Amniotic stem cell (primary cell): ENCODE results near the gene PLIN4.
"Not testable (repeated sequence)": the region's sequence is repeated elsewhere in the genome, so short reads cannot be mapped to it uniquely, and the experiment has no call there.

Experiments used
- DNase-seq: peaks from one replicate; lab custom pipeline; 2025; lab: John Stamatoyannopoulos, UW

PLIN4 gene, protein sequence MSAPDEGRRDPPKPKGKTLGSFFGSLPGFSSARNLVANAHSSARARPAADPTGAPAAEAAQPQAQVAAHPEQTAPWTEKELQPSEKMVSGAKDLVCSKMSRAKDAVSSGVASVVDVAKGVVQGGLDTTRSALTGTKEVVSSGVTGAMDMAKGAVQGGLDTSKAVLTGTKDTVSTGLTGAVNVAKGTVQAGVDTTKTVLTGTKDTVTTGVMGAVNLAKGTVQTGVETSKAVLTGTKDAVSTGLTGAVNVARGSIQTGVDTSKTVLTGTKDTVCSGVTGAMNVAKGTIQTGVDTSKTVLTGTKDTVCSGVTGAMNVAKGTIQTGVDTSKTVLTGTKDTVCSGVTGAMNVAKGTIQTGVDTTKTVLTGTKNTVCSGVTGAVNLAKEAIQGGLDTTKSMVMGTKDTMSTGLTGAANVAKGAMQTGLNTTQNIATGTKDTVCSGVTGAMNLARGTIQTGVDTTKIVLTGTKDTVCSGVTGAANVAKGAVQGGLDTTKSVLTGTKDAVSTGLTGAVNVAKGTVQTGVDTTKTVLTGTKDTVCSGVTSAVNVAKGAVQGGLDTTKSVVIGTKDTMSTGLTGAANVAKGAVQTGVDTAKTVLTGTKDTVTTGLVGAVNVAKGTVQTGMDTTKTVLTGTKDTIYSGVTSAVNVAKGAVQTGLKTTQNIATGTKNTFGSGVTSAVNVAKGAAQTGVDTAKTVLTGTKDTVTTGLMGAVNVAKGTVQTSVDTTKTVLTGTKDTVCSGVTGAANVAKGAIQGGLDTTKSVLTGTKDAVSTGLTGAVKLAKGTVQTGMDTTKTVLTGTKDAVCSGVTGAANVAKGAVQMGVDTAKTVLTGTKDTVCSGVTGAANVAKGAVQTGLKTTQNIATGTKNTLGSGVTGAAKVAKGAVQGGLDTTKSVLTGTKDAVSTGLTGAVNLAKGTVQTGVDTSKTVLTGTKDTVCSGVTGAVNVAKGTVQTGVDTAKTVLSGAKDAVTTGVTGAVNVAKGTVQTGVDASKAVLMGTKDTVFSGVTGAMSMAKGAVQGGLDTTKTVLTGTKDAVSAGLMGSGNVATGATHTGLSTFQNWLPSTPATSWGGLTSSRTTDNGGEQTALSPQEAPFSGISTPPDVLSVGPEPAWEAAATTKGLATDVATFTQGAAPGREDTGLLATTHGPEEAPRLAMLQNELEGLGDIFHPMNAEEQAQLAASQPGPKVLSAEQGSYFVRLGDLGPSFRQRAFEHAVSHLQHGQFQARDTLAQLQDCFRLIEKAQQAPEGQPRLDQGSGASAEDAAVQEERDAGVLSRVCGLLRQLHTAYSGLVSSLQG (N-terminal part only)

DNA sequence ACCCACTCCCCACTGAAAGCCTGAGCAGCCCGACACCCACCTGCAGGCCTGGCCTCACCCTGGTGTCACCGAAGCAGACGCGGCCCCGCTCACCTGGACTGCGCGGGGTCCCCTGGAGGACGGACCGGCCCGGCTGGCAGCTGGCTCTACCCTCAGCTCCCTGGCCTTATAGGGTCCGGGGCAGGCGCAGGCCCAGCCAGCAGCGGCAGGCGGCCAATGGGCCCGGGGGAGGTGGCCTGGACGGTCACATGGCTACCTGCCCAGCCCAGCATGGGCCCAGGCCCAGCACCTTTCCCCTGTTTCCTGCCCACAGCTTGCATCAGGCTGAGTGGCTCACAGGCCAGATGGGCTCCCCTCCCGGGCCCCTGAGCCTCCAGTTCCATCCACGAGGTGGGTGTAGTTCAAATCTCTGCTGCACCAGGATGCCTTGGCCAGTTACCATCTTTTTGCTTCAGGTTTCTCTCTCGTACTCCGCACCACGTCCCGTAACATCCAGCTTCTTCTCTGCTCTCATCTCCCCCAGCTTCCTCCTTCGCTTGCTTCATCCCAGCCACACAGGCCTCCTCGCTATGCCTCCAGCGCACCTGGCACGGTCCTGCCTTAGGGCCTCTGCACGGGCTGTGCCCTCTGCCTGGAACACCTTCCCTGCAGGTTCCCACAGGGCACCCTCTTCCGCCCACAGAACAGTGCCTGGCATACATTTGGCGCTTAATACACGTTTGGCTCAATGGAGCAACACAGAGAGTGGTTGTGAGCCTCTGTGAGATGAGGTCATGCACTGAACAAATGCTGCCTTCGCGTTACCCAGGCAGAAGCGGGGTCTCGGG is at the start of gene PLIN4:
PLIN4 (minus strand) TSS at position 142 of the 827 bp plus-strand sequence. CDS start 214 bp downstream, outside the sequence.
- DNase-seq, result no peak

DNA sequence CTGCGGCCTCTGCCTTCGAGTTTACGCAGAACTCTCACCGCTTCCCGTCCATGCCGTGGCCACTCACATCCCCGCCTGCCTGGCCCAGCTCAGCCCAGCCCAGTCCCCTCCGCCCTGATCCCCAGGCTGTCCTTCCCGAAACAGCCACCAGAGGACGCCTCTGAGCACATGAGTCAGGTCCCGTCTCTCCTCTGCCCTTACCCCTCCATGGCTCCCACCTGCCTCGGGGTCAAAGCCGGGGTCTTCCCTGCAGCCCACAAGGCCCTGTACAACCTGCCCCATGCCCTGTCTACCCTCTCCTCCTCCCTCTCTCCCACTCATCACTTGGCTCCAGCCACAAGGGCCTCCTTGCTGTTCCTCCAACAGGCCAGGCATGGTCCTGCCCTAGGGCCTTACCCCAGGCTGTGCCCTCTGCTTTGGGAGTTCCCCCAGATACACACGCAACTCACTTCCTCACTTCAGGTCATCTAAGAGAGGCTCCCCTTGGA is 49.3 kb upstream of the PLIN4 start:
- no peak for DNase-seq

DNA sequence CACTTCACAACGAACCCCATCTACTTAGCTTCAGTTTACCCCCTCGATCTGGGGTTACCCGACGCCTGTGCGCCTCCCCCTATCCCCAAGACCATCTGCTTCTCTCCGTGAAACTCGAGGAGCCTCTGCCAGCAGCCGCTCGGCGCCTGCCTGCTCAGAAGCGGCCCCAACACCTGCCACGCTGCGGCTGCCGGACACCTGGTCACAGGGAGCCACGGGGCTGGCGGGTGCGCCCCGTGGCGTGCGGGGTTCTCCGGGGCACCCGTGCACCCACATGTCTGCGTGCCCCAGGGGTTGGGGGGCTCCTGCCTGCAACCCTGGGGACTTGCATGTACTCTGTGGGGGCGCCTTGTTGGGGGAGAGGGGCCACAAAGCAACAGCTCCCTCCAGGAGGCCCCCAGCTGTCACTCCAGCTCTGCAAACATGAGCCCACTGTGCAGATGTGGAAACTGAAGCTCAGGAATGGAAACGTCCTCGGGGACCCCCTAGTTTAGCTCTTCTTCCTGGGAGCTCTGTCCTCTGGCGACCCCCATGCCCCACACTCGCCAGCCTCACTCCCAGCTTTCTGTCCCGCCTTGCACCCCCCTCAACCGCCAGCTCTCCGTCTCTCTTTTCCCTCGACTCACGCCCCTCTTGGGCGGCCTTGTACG is 48.2 kb upstream of the PLIN4 start:
- no peak for DNase-seq

DNA sequence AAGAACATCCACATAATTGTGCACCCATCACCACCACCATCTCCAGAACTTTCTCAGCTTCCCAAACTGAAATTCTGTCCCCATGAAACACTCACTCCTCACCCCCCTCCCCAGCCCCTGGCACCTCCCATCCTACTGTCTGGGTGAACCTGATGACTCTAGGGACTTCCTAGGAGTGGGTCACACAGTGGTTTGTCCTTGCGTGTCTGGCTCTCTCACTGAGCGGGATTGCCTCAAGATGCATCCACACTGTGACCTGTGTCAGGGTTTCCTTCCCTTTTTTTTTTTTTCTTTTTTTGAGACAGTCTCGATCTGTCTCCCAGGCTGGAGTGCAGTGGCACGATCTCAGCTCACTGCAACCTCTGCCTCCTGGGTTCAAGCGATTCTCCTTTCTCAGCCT is 45.3 kb upstream of the PLIN4 start:
- DNase-seq, result not testable (repeated sequence)

DNA sequence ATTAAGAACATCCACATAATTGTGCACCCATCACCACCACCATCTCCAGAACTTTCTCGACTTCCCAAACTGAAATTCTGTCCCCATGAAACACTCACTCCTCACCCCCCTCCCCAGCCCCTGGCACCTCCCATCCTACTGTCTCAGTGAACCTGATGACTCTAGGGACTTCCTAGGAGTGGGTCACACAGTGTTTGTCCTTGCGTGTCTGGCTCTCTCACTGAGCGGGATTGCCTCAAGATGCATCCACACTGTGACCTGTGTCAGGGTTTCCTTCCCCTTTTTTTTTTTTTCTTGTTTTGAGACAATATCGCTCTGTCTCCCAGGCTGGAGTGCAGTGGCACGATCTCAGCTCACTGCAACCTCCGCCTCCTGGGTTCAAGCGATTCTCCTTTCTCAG is 43.8 kb upstream of the PLIN4 start:
- DNase-seq, result not testable (repeated sequence)

DNA sequence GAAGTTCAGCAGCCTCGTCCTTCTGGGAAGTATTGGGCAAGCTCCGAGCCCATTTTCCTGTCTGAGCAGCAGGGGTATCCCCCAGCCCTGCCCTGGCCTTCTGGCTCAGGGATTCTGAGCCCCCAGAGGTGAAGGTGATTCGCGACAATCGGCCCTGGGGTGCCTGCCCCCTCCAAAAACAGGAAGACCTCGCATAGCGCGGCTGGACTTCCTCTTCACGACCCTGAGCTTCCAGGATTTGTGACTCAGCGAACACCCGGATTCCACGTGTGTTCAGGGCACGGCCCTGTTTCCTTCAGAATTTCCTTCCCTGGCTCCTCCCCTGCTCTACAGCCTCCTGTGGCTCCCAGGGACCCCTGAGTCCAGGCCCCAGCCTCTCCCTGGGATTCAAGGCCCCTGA is 41.3 kb upstream of the PLIN4 start, which contains the start of gene SEMA6B:
SEMA6B (minus strand) TSS at position 116 of the 400 bp plus-strand sequence. CDS start 1,227 bp downstream, outside the sequence.
- no peak for DNase-seq

DNA sequence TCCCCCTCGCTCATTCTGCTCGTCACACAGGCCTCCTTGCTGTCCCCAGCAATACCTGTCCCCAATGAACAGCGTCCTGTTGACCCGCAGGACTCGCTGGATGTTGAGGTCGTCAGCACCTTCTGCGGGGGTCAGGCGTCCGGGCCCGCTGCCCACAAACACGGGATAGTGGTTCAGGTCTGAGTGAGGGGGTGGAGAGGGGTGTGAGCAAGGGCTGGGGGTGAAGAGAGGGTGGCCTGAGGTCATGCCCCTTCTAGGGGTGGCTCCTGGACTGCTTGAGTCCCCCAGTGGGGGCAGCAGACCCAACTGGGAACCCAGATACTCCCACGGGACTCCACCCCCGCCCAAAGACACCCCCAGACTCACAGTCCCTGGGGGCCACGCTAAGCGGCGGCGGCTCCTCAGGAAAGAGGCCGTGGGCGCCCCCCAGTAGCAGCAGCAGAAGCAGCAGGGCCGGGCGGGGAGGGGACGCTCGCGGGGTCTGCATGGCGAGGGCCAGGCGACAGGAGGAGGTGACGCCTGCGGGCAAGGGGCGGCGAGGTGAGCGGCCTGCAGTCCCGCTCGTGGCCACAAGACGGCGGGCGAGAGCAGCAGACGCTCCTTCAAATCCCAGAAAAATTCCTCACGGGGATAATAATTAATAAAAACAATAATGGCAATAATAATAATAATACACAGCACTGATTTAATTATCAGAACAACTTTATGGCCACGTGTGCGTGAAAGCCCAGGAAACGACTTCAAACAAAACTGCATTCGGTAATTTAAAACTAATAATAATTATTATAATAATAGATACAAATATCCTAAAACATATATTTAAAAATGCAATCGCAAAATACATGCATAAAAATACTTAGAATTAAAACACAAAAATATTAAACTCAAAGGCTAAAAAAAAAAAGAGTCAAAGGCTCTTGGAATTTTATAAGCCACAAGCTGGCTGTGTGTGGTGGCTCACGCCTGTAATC is 40.0 kb upstream of the PLIN4 start:
- DNase-seq, result no peak

DNA sequence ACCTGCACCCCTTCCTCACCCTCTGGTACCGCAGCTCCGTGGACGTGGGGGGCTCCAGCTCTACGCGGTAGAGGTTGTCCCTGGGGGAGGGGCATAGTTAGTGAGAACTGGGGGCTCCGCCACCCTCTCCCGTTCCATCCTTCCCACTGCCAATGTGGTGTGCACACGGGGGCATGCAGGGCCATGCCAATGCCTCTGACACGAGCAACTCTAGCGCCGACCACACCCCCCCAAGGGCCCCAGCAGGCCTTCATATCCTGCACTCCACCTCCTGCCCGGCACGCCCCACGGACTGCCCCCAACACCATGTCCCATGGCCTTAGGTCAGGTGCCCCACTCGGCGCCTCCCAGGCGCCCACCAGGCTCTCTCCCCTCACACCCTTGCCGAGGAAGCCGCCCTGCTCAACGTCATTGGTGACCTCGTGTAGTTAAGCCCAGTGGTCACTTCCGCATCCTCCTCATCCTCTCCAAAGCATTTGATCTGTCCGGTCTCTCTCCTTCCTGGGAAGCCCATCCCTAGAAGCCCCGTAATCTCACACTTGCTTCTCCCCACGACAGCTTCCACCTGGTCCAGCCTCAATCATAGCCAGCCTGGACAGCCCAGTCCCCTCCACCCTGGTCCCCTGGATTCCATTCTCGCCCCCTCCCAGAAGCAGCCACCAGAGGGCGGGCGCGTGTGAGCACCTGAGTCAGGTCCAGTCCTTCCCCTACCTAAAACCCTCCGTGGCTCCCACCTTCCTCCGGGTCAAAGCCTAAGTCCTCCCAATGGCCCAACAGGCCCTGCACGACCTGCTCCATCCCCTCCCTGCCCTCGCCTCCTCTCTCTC is 39.1 kb upstream of the PLIN4 start:
- DNase-seq, result no peak

DNA sequence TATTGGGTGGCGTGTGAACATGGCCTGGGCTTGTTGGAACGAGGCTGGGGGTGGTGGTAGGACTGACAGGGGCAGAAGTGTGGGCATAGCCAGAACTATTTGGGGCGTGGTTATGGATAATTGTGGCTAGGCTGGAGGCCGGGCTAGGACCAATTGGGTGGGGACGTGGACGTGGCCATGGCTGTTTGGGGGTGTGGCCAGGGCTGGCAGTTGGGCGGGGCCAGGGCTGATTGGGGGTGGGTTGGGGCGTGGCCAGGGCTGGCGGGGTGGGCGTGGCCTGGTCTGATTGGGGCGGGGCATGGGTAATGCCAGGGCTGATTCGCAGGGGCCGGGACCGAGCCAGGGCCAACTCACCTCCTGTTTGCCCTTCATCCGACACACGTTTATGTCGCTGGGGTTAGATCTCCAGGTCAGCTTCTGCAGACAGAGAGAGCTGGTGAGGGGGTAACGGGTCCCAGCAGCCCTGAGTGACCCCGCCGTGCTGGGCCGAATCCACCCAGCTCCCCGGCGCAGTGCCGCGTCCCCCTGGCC is 38.4 kb upstream of the PLIN4 start:
- DNase-seq, result no peak

DNA sequence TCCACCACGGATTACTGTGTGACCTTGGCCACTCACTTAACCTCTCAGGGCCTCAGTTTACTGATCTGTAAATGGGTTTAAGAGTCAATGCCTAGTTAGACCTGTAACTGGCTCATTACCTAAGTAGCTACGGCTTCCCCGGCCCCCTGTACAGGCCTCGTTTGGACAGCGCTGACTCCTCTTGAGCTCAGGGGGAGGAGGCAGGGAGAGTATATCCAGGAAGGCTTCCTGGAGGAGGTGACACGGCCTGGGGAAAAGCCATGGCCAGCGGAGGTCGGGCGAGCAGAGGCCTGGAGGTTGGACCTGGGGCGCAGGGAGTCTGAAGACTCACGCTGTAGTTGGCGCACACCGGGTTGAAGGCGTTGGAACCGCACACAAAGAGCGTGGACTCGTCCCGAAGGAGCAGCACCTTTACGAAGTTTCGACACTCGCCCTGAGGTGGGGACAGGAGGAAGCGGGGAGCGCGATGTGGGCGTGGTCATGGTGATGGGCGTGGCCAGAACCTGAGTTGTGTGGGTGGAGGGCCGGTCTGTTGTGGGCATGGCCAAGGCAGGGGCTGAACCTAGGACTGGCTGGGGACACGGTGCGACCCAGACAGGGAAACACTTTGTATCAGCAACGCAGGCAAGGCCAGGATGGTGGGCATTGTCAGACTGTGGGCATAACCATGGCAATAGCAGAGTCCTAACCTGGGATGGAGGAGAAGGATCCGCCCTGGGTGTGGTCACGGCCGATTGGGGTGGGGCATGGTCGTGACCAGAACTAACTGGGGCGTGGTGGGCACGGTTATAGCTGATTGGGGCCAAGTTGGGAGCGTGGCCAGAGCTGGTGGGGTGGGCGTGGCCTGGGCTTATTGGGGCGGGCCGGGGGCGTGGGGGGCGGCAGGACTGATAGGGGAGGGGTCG is 37.6 kb upstream of the PLIN4 start:
- DNase-seq, result no peak

DNA sequence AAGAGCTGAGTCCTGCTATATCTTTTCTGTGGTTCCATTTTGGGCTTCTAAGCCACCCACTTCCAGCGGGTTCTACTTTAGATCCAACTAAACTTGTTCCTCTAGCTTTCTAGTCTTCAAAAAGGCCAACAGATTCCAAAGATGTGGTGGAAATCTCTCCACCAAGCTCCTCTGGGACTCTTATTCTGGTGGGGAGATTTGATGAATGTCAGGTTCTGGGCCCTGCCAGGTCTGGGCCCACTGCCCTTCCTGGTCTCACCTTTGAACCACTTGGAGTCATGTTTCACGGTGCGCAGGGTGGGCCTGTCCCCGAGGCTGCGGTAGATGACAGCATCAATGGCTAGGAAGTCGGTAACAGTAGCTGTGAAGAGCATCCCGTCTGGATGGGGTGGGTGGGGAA is 36.4 kb upstream of the PLIN4 start:
- DNase-seq, result no peak

DNA sequence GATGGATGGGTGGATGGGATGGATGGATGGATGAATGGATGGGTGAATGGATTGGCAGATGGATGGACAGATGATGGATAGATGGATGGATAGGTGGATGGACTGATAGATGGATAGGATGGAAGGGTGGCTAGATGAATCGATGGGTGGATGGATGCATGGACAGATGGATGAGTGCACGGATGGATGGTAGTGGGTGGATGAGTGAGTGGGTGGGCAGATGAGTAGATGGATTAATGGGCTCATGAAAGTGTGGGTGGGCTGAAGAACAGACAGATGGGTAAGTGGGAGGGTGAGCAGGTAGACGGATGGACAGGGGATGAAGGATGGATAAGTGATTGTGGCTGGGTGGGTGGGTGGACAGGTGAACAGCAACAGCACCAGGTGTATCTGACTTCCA is 35.5 kb upstream of the PLIN4 start:
- no peak for DNase-seq

DNA sequence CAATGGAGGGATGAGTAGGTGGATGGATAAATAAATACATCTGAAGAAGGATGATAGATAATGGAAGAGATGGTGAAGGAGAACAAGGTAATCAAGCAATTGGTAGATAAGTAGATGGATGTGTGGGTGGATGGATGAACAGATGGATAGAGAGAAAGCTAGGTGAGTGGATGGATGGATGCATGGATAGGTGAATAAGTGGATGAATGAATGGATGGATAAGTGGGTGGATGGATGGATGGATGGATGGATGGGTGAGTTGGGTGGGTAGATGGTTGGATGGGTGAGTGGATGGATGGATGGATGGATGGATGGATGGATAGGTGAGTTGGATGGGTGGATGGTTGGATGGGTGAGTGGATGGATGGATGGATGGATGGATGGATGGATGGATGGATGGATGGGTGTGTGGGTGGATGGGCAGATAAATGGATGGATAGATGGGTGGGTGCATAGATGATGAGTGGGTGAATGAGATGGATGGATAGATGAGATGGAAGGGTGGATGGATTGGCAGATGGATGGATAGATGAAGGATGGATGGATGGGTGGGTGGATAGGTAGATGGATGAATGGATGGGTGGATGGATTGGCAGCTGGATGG is 34.9 kb upstream of the PLIN4 start:
- no peak for DNase-seq

DNA sequence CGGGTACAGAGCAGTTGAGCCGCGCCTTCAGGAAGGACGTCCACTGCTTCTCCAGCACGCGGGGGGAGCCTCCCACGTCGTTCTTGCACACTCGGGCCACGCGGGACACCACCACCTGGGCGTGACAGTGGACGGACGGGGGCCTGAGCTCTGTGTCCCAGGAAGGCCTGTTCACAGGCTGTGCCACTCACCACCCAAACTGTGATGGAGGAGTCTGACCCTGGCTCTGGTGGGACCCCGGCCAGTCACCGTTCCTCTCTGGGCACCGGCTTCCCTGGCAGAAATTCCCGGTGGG is 34.2 kb upstream of the PLIN4 start:
- no peak for DNase-seq

DNA sequence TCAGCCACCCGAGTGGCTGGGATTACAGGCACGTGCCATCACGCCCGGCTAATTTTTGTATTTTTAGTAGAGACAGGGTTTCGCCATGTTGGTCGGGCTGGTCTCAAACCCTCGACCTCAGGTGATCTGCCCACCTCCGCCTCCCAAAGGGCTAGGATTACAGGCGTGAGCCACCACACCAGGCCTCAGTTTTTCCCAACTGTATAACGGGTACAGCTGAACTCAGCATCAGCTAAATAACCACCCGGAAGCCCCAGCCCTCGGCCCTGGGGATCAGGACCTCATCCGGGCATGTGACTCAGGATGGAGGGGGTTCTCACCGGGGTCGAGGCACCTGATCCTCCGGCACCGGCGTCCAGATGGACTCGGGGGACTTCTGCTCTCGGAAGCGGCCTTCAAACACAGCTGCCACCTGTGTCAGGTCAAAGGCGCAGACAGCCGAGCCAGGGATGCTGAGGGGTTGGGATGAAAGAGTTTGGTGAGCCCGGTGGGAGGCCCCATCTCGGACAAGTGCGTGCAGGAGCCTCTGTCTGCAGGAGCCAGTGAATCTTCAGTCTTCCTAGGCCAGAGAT is 32.3 kb upstream of the PLIN4 start:
- DNase-seq, result no peak

DNA sequence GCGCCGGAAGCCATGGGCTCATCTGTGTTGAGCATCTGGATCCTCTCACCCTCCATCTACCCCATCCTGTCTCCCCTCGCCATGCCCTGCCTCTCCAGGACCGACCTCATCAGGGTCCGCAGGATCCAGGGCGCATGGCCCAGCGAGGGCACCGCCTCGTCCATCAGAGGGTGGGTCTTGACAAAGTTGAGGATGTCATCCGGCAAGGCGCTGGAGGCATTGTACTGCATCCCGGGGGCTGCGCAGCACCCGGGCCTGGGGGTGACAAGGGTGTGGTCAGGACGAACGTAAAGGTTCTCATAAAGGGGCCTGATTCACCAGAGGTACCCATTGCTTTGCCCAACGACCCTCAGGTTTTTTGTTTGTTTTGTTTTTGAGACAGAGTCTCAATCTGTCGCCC is 31.7 kb upstream of the PLIN4 start:
- DNase-seq, result no peak

DNA sequence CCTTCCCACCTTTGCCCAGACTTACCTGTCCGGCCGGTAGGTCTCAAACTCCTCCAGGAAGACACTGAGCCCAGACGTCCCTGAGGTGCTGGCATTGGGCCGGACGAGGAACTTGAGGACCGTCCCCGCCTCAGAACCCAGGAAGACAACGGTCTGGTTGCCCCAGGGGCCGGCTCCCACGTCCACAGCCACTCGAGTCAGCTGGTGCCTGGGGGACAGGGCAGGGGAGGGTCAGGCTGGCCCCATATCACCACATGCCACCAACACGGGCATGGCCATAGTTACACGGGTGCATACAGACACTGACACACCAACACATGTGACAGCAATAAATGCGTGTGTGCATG is 29.9 kb upstream of the PLIN4 start:
- no peak for DNase-seq
